DMS114 treated with DMSO at 0.1 percent for 48 hours (cell line): ENCODE results near the gene AFAP1L2.

Experiments
- DNase-seq: peaks from one replicate; lab custom pipeline; 2025; ENCODE audit not compliant: unreplicated experiment; lab: John Stamatoyannopoulos, UW

The AFAP1L2 gene

GRCh38 chr10:114404171-114405010, at the start of gene AFAP1L2:
TSS of gene AFAP1L2 (minus strand) at chr10:114404502. CDS start at chr10:114404455, 47 bp downstream.
- no peak for DNase-seq

- DNase-seq = no peak
These were observed 49.3 kb upstream of the AFAP1L2 start for GRCh38 chr10:114453576-114453975.

- DNase-seq = no peak
These were observed 44.6 kb upstream of the AFAP1L2 start for GRCh38 chr10:114448897-114449296.

GRCh38 chr10:114445332-114445731, 41.0 kb upstream of the AFAP1L2 start:
- DNase-seq = no peak

- DNase-seq = no peak
These were observed 40.5 kb upstream of the AFAP1L2 start for GRCh38 chr10:114444819-114445218.

- DNase-seq = no peak
These were observed 37.9 kb upstream of the AFAP1L2 start for GRCh38 chr10:114442091-114442630.

- no peak for DNase-seq
These were observed 36.8 kb upstream of the AFAP1L2 start for GRCh38 chr10:114441107-114441506.

- no peak for DNase-seq
These were observed 33.4 kb upstream of the AFAP1L2 start for GRCh38 chr10:114437473-114438292.

- no peak for DNase-seq
These were observed 32.6 kb upstream of the AFAP1L2 start for GRCh38 chr10:114436941-114437340.

- no peak for DNase-seq
These were observed 28.3 kb upstream of the AFAP1L2 start for GRCh38 chr10:114432566-114433093.

GRCh38 chr10:114431414-114432135, 27.3 kb upstream of the AFAP1L2 start:
- DNase-seq = no peak

- DNase-seq = no peak
These were observed 26.5 kb upstream of the AFAP1L2 start for GRCh38 chr10:114430688-114431413.

- no peak for DNase-seq
These were observed 25.5 kb upstream of the AFAP1L2 start for GRCh38 chr10:114429581-114430335.

GRCh38 chr10:114427124-114427852, 23.0 kb upstream of the AFAP1L2 start:
- DNase-seq = no peak

GRCh38 chr10:114426476-114426875, 22.2 kb upstream of the AFAP1L2 start:
- no peak for DNase-seq

GRCh38 chr10:114420811-114421485, 16.6 kb upstream of the AFAP1L2 start:
- DNase-seq = no peak

- no peak for DNase-seq
These were observed 13.8 kb upstream of the AFAP1L2 start for GRCh38 chr10:114418109-114418508.
